ENCODE results near the gene RAPGEF5.

GRCh38 chr7:22182149-22182548 is 174.8 kb downstream of the RAPGEF5 start:
- no peak for TF ChIP-seq CTCF (IDR thresholded peaks at IDR 0.05)
- no peak for TF ChIP-seq POLR2A (IDR thresholded peaks at IDR 0.05)

Data from thyroid gland (tissue), 4 donors.